GM12878 (cell line): ENCODE results near the gene MAVS. TPM values are rescaled to one million over a fixed set of nuclear protein-coding genes. Genes with fewer than 3 reads are reported as not detected.

ENCODE experiments used
- ATAC-seq: fragments of 200-7000 bp; cut with Tn5 transposase; 3 replicates; pipeline ENCODE4 v1.9.1; 2020; ENCODE audit warnings: mild to moderate bottlenecking, moderate library complexity
- BruUV-seq: library from RNA; stranded (reverse); fragments of 400-500 nt; replicated peaks from 2 replicates; lab custom pipeline; 2021; lab: Mats Ljungman, UMichigan
- CTCF ChIA-PET: fragments of 300-600 bp; sonication (Branson Sonifier 250); formaldehyde crosslinking; extraction: SDS; loops from one replicate; lab custom pipeline; 2021; ENCODE audit warnings: inconsistent platforms; lab: Yijun Ruan, JAX
- POLR2A ChIA-PET: fragments of 350-600 bp; formaldehyde crosslinking; extraction: SDS; loops from one replicate; lab custom pipeline; 2021; ENCODE audit warnings: inconsistent platforms; lab: Charles Lee
- RAD21 ChIA-PET: fragments of 300-600 bp; sonication (Branson Sonifier 250); formaldehyde crosslinking; loops from one replicate; lab custom pipeline; 2023; ENCODE audit warnings: antibody characterized with exemption; ENCODE audit not compliant: unreplicated experiment; lab: Charles Lee
- SMC1A ChIA-PET: fragments of 300-600 bp; sonication (Branson Sonifier 250); formaldehyde crosslinking; loops from one replicate; lab custom pipeline; 2023; ENCODE audit not compliant: unreplicated experiment, uncharacterized antibody; lab: Charles Lee
- DNase-seq: peaks from one replicate; pipeline ENCODE4 v3.0.0-alpha.2; 2011; ENCODE audit warnings: low read depth, low spot score
- FAIRE-seq: peaks from 3 replicates; lab custom pipeline; 2011; peaks lifted over from hg19 to GRCh38; lab: Jason Lieb, UNC
- H2AFZ ChIP-seq: 2 replicates; pipeline ENCODE4 v1.6.0; 2011; ENCODE audit warnings: low read depth, low read length, control low read depth; ENCODE audit not compliant: control insufficient read depth
- H3K27ac ChIP-seq: 2 replicates; pipeline ENCODE4 v1.5.1; 2011; ENCODE audit warnings: control low read depth; ENCODE audit not compliant: control insufficient read depth, insufficient read depth
- H3K27me3 ChIP-seq, 2 experiments: replicated peaks in 1 of 2; 2 replicates each; pipeline versions ENCODE4 v1.6.0 to v1.6.1; 2011; ENCODE audit warnings: low read length in 1 of 2; ENCODE audit not compliant: control insufficient read depth in 2 of 2, insufficient read depth in 2 of 2
- H3K36me3 ChIP-seq, 2 experiments: 2 replicates each; pipeline ENCODE4 v1.5.1; 2011; ENCODE audit warnings: low read length in 1 of 2; ENCODE audit not compliant: control insufficient read depth in 2 of 2, insufficient read depth in 2 of 2
- H3K4me1 ChIP-seq: 2 replicates; pipeline ENCODE4 v1.6.1; 2011; ENCODE audit warnings: mild to moderate bottlenecking, low read length, moderate library complexity, mixed read lengths; ENCODE audit not compliant: control insufficient read depth, insufficient read depth
- H3K4me2 ChIP-seq: 2 replicates; pipeline ENCODE4 v1.6.0; 2011; ENCODE audit warnings: control low read depth; ENCODE audit not compliant: control insufficient read depth, insufficient read depth
- H3K4me3 ChIP-seq: fragments of 200-600 bp; sonication (generic); 2 replicates; pipeline ENCODE4 v1.5.1; 2016
- H3K79me2 ChIP-seq: 2 replicates; pipeline ENCODE4 v1.6.0; 2011; ENCODE audit warnings: low read length; ENCODE audit not compliant: control insufficient read depth, insufficient read depth
- H3K9ac ChIP-seq: 2 replicates; pipeline ENCODE4 v1.8.0; 2011; ENCODE audit warnings: low read length, control low read depth, mixed read lengths; ENCODE audit not compliant: control insufficient read depth, insufficient read depth
- H3K9me3 ChIP-seq: replicated peaks from 3 replicates; pipeline ENCODE4 v1.5.1; 2011; ENCODE audit warnings: mild to moderate bottlenecking, low read length; ENCODE audit not compliant: control insufficient read depth, insufficient read depth
- H4K20me1 ChIP-seq: 2 replicates; pipeline ENCODE4 v1.6.0; 2011; ENCODE audit not compliant: control insufficient read depth, insufficient read depth
- CHD1 ChIP-seq: IDR thresholded peaks from 2 replicates; pipeline ENCODE4 v1.6.1; 2012; ENCODE audit warnings: low read depth, low read length, improper control_type of control experiment
- HCFC1 ChIP-seq: fragments of 150-350 bp; IDR thresholded peaks from 2 replicates; pipeline ENCODE4 v1.6.1; 2014; ENCODE audit warnings: low read length
- HDAC6 ChIP-seq: fragments of 200-600 bp; sonication (generic); IDR thresholded peaks from one replicate; pipeline ENCODE4 v1.8.0; 2017; ENCODE audit warnings: antibody characterized with exemption; ENCODE audit not compliant: unreplicated experiment
- MTA3 ChIP-seq: IDR thresholded peaks from 2 replicates; pipeline ENCODE4 v1.6.1; 2012; ENCODE audit warnings: low read length, inconsistent platforms, borderline replicate concordance
- MXI1 ChIP-seq: fragments of 150-350 bp; IDR thresholded peaks from 2 replicates; pipeline ENCODE4 v1.6.1; 2011; ENCODE audit warnings: low read depth, mild to moderate bottlenecking, inconsistent platforms, low read length, improper control_type of control experiment
- MYC ChIP-seq: IDR thresholded peaks from 2 replicates; pipeline ENCODE4 v1.6.1; 2011; ENCODE audit warnings: mild to moderate bottlenecking, low read length, moderate library complexity, inconsistent platforms; ENCODE audit not compliant: insufficient read depth, insufficient replicate concordance, insufficient read length, severe bottlenecking
- NFYA ChIP-seq: IDR thresholded peaks from 2 replicates; pipeline ENCODE4 v1.6.1; 2011; ENCODE audit warnings: low read depth, mild to moderate bottlenecking, low read length, improper control_type of control experiment, borderline replicate concordance
- NR2C1 ChIP-seq: fragments of 450-650 bp; IDR thresholded peaks from 2 replicates; pipeline ENCODE4 v1.6.1; 2017; ENCODE audit warnings: antibody characterized with exemption, mild to moderate bottlenecking, moderate library complexity
- PAX8 ChIP-seq: fragments of 450-650 bp; IDR thresholded peaks from 2 replicates; pipeline ENCODE4 v1.6.1; 2017; ENCODE audit warnings: mild to moderate bottlenecking, moderate library complexity
- PBX3 ChIP-seq: IDR thresholded peaks from 2 replicates; pipeline ENCODE4 v1.6.1; 2011; ENCODE audit warnings: mild to moderate bottlenecking, low read depth, low read length, moderate library complexity; ENCODE audit not compliant: insufficient replicate concordance
- RAD21 ChIP-seq: IDR thresholded peaks from 2 replicates; pipeline ENCODE4 v1.6.1; 2011; ENCODE audit warnings: mild to moderate bottlenecking, low read depth, low read length, moderate library complexity; ENCODE audit not compliant: insufficient read depth
- SKIL ChIP-seq: fragments of 450-650 bp; IDR thresholded peaks from 2 replicates; pipeline ENCODE4 v1.6.1; 2017; ENCODE audit warnings: mild to moderate bottlenecking, low read depth, inconsistent platforms; ENCODE audit not compliant: poor library complexity, severe bottlenecking
- TCF7 ChIP-seq: IDR thresholded peaks from 2 replicates; pipeline ENCODE4 v1.6.1; 2014; ENCODE audit warnings: antibody characterized with exemption, borderline replicate concordance
- ZNF24 ChIP-seq: fragments of 450-650 bp; IDR thresholded peaks from 2 replicates; pipeline ENCODE4 v1.6.1; 2017; ENCODE audit warnings: antibody characterized with exemption, mild to moderate bottlenecking
- ZSCAN29 ChIP-seq: fragments of 450-650 bp; IDR thresholded peaks from 2 replicates; pipeline ENCODE4 v1.6.1; 2017; ENCODE audit warnings: mild to moderate bottlenecking, moderate library complexity
- WGBS: methylation state at CpG from one replicate; pipeline ENCODE4 v1.1.6; 2016; ENCODE audit warnings: low lambda C conversion rate; ENCODE audit not compliant: insufficient replicate concordance, insufficient coverage; ENCODE audit errors: missing lambda C conversion rate; 5-methylcytosine and 5-hydroxymethylcytosine counted together
- in situ Hi-C: fragments of 300-500 bp; cut with MboI; formaldehyde crosslinking; loops from 9 replicates; pipeline ENCODE4 v1.14.3; 2018; ENCODE audit warnings: mixed read lengths
- intact Hi-C: fragments of 100-400 bp; cut with micrococcal nuclease; formaldehyde crosslinking; loops from one replicate; pipeline ENCODE4 v1.14.2; 2022; ENCODE audit not compliant: unreplicated experiment
- polyA plus RNA-seq, 11 experiments: library from polyadenylated mRNA; depleted of rRNA in 4 of 11; unstranded in 6 of 11; stranded (reverse) in 5 of 11; fragments of >200 nt; fragmentation: Nextera tagmentation in 4 of 11; fragmentation: Illumina TruSeq in 1 of 11; extraction: Ambion mirVana in 4 of 11; extraction: Trizol in 1 of 11; gene quantifications; 1 replicate in 1 of 11; 2 replicates in 10 of 11; pipeline versions ENCODE4 v1.2.1 to v1.2.3, GENCODE V29; 2011 to 2016; ENCODE audit warnings: inconsistent platforms in 2 of 11, missing spikeins in 2 of 11, low read depth in 1 of 11
- total RNA-seq, 4 experiments: library from RNA; depleted of rRNA in 3 of 4; stranded (reverse); fragments of >200 nt in 3 of 4; fragmentation: Illumina TruSeq in 1 of 4; extraction: Trizol in 1 of 4; gene quantifications; 2 replicates each; pipeline versions ENCODE4 v1.2.1 to v1.2.3, GENCODE V29; 2013 to 2021

The MAVS gene
- total and polyA plus RNA-seq, 10 of the 15 experiments (the other 5 are each of a cell fraction or from before 2014, with no cell fraction given): 1.6 to 25.2 (median 12.6) TPM

GRCh38 chr20:3888622-3889488, 42.2 kb downstream of the MAVS start, which contains the start of gene PANK2:
Gene PANK2, plus strand, starts transcription at chr20:3889387.
- peaks cover 12% of the 10 kb centered on the region; the same call in 1 of the 2 replicates for H4K20me1 ChIP-seq
- H3K79me2 ChIP-seq: peaks cover 64% of the 10 kb centered on the region
- no peaks in the 10 kb centered on the region for H3K27me3 ChIP-seq
- H3K9me3 ChIP-seq: no peaks in the 10 kb centered on the region
- no TSS peak for BruUV-seq
- peak within 1 kb of the TSS; percentile 90 for H3K9ac ChIP-seq
- intact Hi-C loops (loop anchor here (1.0 kb wide), 2 partner anchors 125 to 196 kb away; no protein-coding TSS in a partner anchor), in situ Hi-C loops (no loop called here)
- H3K27ac ChIP-seq: peak within 1 kb of the TSS; percentile 93
- DNase-seq (peak; percentile 98), ATAC-seq (peak; percentile 95), FAIRE-seq (peak; percentile 77)
- SMC1A ChIA-PET: interaction anchor here (1.4 to 2.2 kb wide), 3 partner anchors 120 to 203 kb away, joined by 3 to 9 read pairs (median 6); no protein-coding TSS in a partner anchor
- peak within 1 kb of the TSS; percentile 97 for H3K4me3 ChIP-seq
- RAD21 ChIA-PET: interaction anchor here (1.6 to 2.4 kb wide), 4 partner anchors 17 to 197 kb away, joined by 4 to 9 read pairs (median 7); no protein-coding TSS in a partner anchor
- WGBS: under 1% methylated on average over 52 of the region's 72 CpGs
- POLR2A ChIA-PET: interaction anchor here (0.7 to 1.2 kb wide), 3 partner anchors 69 to 131 kb away, joined by 3 to 4 read pairs (median 3); partner anchors contain the start of gene AP5S1
- H3K4me2 ChIP-seq: peak within 1 kb of the TSS; percentile 86
- peaks cover 0 to 4% of the 10 kb centered on the region in 2 experiments; a peak in 1 of 4 replicates for H3K36me3 ChIP-seq
- H2AFZ ChIP-seq: peak within 1 kb of the TSS; percentile 81
- peaks cover 18% of the 10 kb centered on the region for H3K4me1 ChIP-seq
- CTCF ChIA-PET: interaction anchor here (1.4 to 5.0 kb wide), 4 partner anchors 18 to 196 kb away, joined by 5 to 22 read pairs (median 8); no protein-coding TSS in a partner anchor
- no peak for TF ChIP-seq MTA3
- TF ChIP-seq ZNF24: no peak
- TF ChIP-seq HCFC1: 0 out of 2 replicates have a peak, but pooled peaks have one; percentile 13
- TF ChIP-seq HDAC6: no peak
- TF ChIP-seq TCF7: no peak
- TF ChIP-seq RAD21: peak; percentile 76
- TF ChIP-seq MYC: no peak
- peak; percentile 37; the same call in 1 of the 2 replicates for TF ChIP-seq CHD1
- TF ChIP-seq NR2C1: 0 out of 2 replicates have a peak, but pooled peaks have one; percentile 9
- peak; percentile 71 for TF ChIP-seq NFYA
- 0 out of 2 replicates have a peak, but pooled peaks have one; percentile 51 for TF ChIP-seq ZSCAN29
- no peak for TF ChIP-seq PAX8
- peak; percentile 99 for TF ChIP-seq PBX3
- TF ChIP-seq MXI1: peak; percentile 41
- TF ChIP-seq SKIL: no peak
